ENCODE data around the gene XKRX.

Gene XKRX

GRCh38 chrX:100928660-100929613 is at the start of gene XKRX:
Gene XKRX, minus strand, starts transcription at chrX:100928917. Its CDS starts 613 bp downstream, at chrX:100928304.
- TF ChIP-seq CTCF (IDR thresholded peaks at IDR 0.05; ENCODE audit: low read depth, low read length), result no peak
- H3K4me3 ChIP-seq (replicated peaks in 1 of 2; ENCODE audit: low read depth in 2 of 2, low read length in 2 of 2), result peak within 1 kb of the TSS; percentile 44 to 50
- DNase-seq (ENCODE audit: low read depth in 2 of 2), result peak in 1 of 2 donors; percentile 13

- TF ChIP-seq CTCF (IDR thresholded peaks at IDR 0.05; ENCODE audit: low read depth, low read length), result no peak
- H3K4me3 ChIP-seq (replicated peaks in 1 of 2; ENCODE audit: low read depth in 2 of 2, low read length in 2 of 2), result no peak overlapping the region
- no peak for DNase-seq (ENCODE audit: low read depth in 2 of 2)
These were observed 47.5 kb upstream of the XKRX start for GRCh38 chrX:100976211-100976610.

- DNase-seq (ENCODE audit: low read depth in 2 of 2), result peak; percentile 16 to 62
- H3K4me3 ChIP-seq (replicated peaks in 1 of 2; ENCODE audit: low read depth in 2 of 2, low read length in 2 of 2), result no peak overlapping the region
- no peak for TF ChIP-seq CTCF (IDR thresholded peaks at IDR 0.05; ENCODE audit: low read depth, low read length)
These were observed 46.5 kb upstream of the XKRX start for GRCh38 chrX:100975212-100975611.

- peak; percentile 14 to 88 for DNase-seq (ENCODE audit: low read depth in 2 of 2)
- no peak for TF ChIP-seq CTCF (IDR thresholded peaks at IDR 0.05; ENCODE audit: low read depth, low read length)
- no peak overlapping the region for H3K4me3 ChIP-seq (replicated peaks in 1 of 2; ENCODE audit: low read depth in 2 of 2, low read length in 2 of 2)
These were observed 44.7 kb upstream of the XKRX start for GRCh38 chrX:100973411-100973810.

GRCh38 chrX:100969936-100970335 is 41.2 kb upstream of the XKRX start:
- no peak for TF ChIP-seq CTCF (IDR thresholded peaks at IDR 0.05; ENCODE audit: low read depth, low read length)
- no peak for DNase-seq (ENCODE audit: low read depth in 2 of 2)
- no peak overlapping the region for H3K4me3 ChIP-seq (replicated peaks in 1 of 2; ENCODE audit: low read depth in 2 of 2, low read length in 2 of 2)

- no peak for DNase-seq (ENCODE audit: low read depth in 2 of 2)
- H3K4me3 ChIP-seq (replicated peaks in 1 of 2; ENCODE audit: low read depth in 2 of 2, low read length in 2 of 2), result no peak within 1 kb of the TSS
- no peak for TF ChIP-seq CTCF (IDR thresholded peaks at IDR 0.05; ENCODE audit: low read depth, low read length)
These were observed 40.7 kb upstream of the XKRX start, which contains the start of gene ARL13A for GRCh38 chrX:100969408-100969807. Gene ARL13A, plus strand, starts transcription at chrX:100969708. Its CDS starts 3,982 bp downstream, at chrX:100973690.
